Stimulated activated CD8-positive, alpha-beta memory T cell treated with anti-CD3 and anti-CD28 coated beads, Interleukin-4, amount 100 ng/mL, for 4 hours (primary cell): ENCODE results near the gene PACSIN1.
"Not testable (repeated sequence)": the region's sequence is repeated elsewhere in the genome, so short reads cannot be mapped to it uniquely, and the experiment has no call there.

Experiments
- DNase-seq, 2 donors: peaks; one replicate each; pipeline ENCODE4 v3.0.0-alpha.2; 2020; ENCODE audit warnings: low read depth in 2 of 2, low spot score in 1 of 2

Gene PACSIN1

GRCh38 chr6:34457742-34458735 is 7.8 kb upstream of the PACSIN1 start:
- no peak for DNase-seq

DNA sequence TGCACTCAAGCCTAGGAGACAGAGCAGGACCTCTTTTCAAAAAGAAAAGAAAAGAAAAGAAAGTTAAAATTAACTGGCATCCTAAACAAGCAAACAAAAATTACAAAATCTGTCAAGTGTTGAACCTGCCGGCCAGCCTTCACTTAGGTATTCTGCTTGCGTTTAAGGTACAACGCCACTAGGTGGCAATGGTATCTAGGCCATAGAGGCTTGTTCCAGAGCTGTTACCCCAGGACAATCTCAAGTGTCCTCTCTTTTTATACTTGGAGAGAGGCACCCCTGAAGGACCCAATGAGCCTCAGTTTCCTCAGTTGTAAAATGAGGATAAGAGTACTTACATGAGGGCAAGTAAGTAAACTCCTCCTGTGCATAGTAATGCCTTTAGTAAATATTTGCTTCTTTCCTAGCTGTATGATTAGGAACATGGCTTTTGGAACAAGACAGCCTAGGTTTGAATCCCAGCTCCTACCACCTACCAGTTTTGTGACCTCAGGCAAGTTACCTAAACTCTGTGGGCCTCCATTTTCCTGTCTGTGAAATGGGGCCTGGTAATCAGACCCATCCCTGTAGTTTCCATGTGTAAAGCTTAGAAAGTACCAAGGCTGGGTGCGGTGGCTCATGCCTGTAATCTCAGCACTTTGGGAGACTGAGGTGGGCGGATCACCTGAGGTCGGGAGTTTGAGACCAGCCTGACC is 5.8 kb upstream of the PACSIN1 start:
- DNase-seq = peak in 1 of 2 donors; percentile 6

GRCh38 chr6:34460796-34461507 is 4.9 kb upstream of the PACSIN1 start:
- no peak for DNase-seq

DNA sequence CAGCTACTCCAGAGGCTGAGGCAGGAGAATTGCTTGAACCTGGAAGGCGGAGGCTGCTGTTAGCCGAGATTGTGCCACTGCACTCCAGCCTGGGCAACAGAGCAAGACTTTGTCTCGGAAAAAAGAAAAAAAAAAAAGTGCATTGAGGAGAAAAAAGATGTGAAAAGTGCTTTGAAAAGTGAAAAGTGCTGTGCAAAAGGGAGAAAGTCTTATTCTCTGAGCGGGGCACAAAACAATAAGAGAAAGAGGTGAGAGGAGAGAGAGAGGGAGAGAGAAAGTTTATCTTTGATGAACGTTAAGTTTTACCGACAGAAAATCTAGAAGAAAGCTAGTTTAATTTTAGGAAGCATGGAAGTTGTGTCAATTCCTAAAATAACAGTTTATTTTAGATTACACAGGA is 3.9 kb upstream of the PACSIN1 start:
- DNase-seq = no peak

DNA sequence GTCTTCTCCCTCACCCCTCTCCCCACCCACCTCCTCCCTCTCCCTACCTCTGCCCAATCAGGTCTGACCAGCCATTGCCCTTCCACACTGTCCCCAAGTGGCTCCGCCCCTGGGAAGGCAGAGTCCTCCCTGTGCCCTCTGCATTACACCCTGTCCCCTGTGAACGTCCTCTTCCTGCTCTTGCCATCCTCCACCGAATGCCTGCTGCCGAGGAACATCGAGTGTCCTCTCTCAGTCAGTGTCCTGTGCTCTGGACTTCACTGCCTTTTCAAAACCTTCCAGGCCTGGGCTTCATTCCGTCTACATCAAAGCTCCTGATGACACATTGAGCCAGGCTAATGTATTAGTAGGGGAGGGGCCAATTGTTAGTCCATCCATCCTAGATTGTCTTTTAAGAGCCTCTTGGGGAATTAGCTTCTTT is 3.3 kb upstream of the PACSIN1 start:
- DNase-seq = no peak

DNA sequence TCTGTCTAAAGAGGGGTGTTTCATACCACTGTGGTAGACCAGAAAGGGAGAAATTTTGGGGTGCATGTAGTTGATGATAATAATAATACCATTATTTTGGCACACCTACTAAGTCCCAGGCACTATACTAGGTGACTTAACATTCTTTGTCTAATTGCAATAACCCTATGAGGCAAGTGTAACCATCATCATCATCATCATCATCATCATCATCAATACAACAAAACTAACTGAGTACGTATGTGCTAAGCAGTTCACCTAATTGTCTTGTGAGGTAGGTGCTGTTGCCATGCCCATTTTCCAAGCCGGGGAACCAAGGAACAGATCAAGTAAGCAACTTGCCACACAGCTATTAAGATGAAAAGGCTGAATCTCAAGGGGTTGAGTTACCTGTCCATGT is 2.6 kb upstream of the PACSIN1 start:
- DNase-seq = no peak

- DNase-seq = no peak
Observed at GRCh38 chr6:34463849-34464248, 2.0 kb upstream of the PACSIN1 start.

DNA sequence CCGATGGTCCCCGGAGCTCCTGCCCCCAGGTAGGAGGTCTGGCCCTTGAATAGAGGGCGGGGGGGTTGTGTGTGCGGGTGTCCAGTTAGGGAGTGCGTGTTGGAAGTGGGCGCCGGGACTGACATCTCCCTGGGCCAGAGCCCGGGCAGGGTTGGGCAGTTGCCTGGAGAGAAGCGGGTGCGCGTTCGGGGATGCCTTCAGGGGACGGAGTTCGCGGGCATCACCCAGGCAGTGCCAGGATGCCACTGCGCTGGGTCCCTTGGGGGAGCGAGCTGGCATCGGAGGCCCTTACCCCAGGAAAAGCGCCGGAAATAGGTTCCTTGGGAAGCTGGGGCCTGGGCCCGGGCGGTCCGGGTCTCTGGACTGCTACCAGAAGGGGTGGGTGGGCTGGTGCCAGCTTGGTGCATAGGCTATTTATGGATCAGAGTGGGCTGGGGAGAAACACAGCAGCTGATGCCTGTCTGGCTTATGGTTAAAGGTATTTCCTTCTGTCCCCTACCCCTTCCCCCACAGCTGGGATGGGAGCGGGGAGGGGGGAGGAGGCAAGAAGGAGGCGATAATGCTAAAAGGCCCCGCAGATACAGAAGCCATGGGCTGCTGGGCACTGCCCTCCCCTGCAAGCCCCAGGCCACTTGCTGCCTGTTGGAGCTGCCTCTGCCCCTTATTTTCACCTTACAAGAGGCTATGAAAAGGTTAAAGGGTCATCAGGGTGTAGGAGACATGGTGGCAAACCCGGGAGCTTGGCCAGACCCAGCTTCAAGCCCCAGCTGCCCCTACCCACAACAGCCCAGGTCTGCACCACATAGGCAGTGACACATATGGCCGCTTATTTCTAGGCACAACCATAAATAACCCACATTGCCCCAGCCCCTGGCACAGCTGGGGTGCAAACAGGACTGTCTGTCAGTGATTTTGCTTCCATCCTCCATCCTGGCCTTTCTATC is 638 bp downstream of the PACSIN1 start:
- no peak for DNase-seq

DNA sequence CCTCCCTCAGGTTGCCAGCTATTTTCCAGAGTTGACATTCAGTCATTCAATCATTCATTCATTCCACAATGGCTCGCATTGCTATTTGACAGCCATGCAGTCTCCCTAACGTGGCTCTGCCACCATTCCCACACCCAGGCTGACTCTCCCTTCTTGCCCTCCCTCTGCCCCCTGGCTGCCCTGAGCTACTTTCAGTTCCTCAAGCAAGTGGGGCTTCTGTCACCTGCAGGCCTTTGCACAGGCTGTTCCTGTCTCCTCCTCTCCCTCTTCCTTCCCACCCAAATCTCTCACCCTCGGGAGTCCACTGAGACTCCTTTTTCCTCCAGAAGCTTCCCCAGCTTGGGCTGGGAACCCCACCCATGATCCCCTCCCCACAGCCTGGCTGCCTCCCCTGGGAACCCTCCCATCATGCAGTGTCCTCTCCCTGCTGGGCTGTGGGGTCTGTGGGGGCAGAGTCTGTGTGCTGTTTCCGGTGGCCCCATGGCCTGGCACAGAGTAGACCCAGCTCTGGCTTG is 2.6 kb downstream of the PACSIN1 start:
- no peak for DNase-seq

- DNase-seq = no peak
Observed at GRCh38 chr6:34469499-34469898, 3.6 kb downstream of the PACSIN1 start.

DNA sequence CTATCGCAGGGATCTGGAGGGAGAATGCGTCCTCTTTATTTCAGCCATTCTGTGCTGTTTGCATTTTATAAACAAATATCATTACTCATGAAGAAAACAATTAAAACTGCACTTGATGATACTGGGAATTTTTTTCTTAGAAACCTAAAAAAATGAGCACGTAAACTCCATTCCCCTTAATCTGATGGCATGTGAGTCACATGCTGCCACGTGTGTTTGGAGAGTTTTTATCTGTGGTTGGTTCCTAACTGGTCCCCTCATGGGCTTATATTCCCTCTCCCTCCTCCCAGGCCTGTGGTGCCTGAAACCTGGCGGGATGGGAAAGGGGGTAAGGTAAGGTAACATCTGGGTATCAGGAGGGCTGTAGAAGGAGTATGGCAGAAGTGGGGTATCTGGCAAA is 6.5 kb downstream of the PACSIN1 start:
- no peak for DNase-seq

GRCh38 chr6:34473967-34474366 is 8.1 kb downstream of the PACSIN1 start:
- DNase-seq = no peak

DNA sequence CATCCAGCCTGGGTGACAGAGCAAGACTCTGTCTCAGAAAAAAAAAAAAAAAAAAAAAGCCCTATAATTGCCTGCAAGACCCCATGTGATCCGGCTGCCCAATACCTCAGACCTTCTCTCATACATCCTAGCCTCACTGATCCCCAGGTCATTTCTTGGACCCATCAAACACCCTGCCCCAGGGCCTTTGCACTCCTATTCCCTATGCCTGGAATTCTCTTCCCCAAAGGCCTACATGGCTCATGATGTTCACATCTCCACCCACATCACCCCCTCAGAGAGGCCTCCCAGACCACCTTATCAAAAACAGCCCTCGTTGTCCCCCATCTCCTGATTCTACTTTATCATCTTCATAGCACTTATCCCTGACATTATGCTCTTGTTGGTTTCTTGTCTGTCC is 8.9 kb downstream of the PACSIN1 start:
- no peak for DNase-seq

GRCh38 chr6:34475238-34475682 is 9.4 kb downstream of the PACSIN1 start:
- DNase-seq = no peak

DNA sequence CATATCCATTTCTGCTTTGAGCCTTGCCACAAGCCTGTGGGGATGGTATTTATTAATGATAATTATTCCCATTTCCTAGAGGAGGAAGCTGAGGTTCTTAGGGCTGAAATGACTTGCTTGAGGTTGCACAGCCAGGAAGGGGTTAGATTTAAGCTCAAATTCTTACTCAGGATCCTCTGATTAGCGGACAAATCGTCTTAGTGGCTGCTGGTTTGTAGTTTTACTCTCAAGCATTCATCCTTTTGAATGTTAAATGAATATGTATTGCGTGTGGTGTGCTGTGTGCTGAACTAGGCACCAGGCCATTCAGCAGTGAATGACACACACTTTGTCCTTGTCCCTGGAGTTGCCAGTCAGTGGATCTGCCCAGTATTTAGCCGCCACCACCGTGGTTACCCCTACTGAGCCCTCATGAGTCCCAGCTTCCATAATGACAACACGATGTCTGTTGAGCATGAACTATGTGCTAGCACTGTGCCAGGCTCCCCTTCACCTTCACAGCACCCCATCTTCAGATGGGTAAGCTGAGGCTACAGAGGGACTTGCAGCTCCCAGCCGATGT is 10.0 kb downstream of the PACSIN1 start:
- DNase-seq = no peak

DNA sequence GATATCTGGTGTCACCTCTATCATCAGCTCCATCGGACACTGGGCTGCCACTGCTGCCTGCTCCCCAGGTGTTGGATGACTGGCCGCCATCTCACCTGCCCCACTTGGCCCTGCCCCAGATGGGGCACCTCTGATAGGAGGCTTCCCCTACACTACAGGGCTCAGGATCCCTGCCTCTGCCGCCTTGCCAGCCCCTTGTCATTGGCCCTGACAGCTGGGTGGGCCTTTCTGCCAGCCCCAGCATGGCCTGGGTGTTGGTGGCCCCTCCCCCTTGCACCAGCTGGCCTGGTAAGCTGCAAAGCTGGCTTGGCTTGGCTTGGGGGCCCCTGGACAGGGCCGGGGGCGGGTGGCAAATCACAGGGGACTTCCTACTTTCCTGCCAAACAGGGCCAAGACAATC is 10.6 kb downstream of the PACSIN1 start:
- DNase-seq = no peak

DNA sequence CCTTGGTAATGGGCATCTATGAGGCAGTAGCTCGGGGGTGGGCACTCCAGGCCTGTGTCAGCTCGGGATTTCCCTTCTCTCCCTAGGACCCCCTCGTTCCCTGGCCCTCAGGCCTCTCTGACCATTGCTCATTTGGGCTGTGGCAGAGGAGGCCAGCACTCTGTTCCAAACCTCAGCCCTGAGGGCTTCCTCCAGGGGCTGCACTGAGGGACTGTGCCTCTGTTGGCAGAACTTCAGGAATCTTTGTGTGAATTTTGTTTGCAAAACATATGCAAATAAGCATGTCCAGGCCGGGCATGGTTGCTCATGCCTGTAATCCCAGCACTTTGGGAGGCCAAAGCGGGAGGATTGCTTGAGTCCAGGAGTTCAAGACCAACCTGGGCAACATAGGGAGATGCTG is 11.0 kb downstream of the PACSIN1 start:
- DNase-seq = no peak

GRCh38 chr6:34478796-34479195 is 12.9 kb downstream of the PACSIN1 start:
- DNase-seq = no peak

DNA sequence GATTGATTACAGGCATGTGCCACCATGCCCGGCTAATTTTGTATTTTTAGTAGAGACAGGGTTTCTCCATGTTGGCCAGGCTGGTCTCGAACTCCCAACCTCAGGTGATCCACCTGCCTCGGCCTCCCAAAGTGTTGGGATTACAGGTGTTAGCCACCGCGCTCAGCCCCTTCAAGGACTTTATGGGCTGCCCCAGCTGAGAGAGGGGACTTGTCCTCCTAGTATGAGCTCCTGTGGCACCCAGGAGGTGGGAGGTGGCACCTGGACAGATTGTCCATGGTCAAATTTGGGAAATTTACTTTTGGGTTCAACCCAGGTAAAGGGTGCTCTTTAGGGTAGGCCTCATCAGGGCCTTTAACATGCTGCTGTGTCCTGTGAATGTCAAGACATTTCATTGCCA is 17.9 kb downstream of the PACSIN1 start:
- DNase-seq = not testable (repeated sequence)

DNA sequence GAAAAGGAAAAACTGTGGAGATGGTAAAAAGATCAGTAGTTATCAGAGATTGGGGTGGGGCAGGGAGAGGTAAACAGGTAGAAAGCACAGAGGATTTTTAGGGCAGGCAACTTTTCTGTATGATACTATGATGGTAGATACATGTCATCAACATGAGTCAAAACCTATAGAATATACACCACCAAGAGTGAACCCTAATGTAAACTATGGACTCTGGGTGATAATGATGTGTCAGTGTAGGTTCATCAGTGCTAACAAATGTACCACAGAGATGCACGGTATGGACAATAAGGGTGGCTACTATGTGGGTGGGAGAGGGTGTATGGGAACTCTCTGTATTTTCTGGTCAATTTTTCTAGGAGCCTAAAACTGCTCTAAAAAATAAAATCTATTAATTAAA is 18.5 kb downstream of the PACSIN1 start:
- no peak for DNase-seq
